ENCODE measurements around the gene HIGD2A.
A peak's percentile ranks its signal among the peaks of the same experiment; 100 is the strongest.
"Not testable (repeated sequence)": the region's sequence is repeated elsewhere in the genome, so short reads cannot be mapped to it uniquely, and the experiment has no call there.

HIGD2A gene

DNA sequence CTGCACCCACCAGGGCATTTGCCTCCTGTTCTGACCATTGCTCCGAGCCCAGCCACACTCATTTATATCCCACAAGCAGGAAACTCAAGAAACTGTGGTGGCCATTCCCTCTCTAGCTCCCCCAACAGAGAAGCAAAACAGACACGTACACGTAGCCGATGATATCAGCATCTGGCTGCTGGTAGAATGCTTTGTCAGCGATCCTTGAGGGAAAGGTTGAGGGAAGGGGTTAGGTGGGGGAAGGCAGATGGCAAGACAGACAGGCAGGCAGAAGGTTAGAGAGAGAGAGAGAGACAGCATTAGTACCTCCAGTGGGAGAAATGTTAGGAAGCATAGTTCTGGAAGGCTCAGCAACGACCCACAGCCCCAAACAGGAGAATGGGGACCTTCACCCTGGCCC, 7.8 kb downstream of the HIGD2A start:
- DNase-seq = no peak

DNA sequence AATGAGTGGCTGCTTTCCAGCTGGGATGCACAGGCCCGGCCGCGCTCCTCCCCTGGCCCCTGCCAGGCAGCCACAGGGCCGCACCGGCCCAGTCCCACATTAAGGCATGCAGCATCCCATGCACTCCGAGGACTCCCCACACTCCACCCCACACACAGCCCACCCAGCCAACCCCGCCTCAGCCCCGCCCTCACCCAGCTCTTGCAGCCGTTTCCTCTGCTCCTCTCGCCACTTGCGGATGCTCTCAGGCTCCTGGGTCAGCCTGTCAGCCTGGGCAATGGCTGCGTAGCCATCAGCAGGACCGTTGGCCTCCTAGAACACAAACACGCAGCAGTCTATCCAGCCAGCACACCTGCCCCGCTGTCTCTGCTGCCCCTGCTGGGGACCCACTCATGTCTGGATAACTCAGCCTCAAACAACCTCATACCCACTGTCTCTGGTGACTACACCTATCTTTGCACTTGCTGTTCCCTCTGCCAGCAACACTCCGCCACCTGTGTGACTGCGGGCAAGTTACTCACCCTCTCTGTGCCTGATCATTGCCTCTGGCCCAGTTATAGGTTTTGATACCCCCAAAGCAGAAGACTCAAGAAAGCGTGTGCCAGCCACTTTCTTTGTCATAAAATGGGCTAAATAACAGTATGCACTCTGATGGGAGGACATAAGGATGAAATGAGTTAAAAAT, 9.3 kb downstream of the HIGD2A start:
- DNase-seq = no peak

DNA sequence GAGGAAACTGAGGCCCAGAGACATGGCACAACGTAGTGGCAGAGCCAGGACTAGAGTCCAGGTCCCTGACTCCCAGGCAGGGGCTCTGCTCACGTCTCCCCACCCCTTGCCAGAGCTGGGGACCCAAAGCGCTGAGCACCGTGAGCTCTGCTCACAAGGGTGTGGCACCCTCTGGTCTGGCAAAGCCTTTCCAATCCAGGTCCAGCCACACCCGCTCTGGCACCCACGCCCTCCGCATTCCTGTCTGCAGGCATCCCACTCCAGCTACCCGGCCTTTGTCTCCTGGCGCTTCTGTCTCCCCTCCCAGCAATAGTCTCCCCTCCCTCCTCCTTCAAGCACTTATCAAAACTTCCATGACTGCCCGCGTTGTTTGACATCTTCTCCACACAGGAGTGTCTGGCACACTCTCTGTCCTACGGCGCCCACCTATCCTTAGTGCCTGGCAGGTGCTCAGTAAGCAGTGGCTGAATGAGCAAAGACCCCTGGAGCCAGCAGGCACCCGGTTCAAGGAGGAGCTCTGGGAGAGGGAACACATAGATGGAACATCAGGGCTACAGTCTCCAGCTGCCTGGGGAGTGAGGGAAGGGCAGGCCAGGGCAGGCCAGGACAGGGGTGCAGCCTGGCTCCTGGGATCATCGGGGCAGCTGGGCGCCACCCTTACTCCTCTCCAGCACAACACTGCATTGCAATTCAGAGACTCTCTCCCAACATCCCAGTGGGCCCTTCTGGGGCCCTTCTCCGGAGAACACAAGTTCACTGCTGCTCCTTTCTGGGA, 12.0 kb downstream of the HIGD2A start:
- no peak for DNase-seq

DNA sequence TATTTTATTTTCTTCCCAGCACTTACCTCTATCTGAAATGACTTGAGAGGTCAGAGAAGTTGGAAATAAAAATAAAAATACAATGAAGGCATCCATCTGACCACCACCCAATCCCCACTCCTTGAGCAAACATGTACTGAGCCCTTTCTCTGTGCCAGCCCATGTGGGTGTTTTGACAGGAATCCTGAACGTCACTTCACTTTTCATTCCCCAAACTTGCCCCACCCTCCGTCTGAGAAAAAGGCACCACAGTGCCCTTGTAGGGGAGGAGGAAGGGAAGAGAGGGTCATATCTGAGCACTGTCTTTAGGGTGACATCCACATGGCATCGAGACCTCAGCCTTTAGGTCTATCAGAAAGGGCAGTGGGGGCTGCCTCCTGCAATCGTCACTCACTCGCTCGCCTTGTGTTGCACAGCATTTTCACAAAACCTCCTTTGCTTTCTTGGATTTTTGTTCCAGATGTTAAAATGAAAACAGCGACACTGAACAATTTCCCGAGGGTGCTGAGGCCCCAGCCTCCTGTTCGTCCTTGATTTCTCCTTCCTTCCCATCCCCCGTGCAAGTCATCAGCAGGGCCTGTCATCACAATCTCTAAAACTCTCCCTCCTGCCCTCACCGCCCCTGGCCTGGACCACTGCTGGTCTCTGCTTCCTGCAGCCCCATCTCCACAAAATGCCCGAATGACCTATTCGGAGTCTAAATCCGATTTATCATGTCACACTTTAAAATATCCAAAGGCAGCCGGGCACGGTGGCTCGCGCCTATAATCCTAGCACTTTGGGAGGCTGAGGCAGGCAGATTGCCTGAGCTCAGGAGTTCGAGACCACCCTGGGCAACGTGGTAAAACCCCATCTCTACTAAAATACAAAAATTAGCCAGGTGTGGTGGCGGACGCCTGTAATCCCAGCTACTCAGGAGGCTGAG, 13.0 kb downstream of the HIGD2A start:
- no peak for DNase-seq

DNA sequence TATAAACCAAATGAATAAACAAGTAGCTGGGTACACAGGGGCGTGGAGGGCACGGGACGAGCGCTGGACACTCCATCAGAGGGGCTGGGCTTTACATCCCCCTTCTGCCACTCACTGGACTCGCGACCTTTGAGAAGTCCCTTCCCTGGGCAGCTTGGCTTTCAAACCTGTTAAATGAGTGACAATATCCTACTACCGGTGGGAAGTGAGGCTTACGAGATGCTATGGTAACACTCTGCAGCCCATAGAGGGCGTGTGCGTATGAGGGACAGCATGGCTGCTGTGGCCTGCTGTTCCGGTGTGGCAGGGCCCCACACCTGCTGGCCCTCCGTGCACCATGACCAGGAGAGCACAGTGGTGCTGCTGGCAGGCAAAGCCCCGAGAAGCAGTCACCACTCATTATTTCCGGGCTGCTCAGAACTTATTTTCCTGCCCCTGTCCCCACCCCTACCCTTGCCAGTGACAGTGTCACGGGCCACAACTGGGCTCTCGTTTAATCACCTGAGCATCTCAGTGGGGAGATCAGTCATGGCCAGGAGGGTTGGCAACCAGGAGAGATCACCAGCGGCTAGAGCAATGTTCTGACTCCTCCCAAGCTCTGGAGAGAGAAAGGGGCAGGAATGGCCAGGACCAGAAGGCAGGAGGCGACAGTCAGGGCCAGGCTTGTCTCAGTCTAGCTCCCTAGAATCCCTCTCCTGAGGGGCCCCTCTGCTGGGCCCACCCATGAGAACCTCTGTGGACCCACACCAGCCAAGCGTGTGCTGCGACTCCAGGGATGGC, 17.3 kb downstream of the HIGD2A start:
- no peak for DNase-seq

DNA sequence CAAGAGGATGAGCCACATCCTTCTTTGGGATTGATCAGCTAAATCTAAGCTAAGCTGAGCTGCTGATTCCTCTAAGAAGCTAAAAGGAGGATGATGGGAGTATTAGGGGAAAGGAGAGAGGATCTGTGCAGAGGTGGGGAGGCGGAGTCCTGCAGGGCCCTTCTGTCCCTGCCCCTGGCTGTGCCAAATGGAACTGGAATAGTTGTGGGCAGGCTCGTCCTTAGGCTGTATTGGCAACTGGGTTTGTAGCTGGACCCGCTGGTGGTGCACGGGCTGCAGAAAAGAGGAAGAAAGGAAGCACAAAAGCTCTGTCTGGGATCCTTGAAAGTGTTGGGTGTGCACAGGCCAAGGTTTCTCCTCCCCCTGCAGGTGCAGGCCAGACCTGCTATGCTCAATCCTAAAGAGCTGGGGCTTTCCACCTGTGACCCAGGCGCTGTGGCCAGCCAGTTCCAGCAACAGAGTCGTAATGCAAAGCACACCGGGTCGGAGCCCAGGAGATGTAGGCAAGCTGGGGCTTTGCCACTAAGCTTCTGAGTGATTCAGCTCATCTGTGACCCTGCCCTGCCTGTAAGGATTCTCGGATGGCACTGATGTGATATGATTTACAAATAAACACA, 18.0 kb downstream of the HIGD2A start:
- no peak for DNase-seq

DNA sequence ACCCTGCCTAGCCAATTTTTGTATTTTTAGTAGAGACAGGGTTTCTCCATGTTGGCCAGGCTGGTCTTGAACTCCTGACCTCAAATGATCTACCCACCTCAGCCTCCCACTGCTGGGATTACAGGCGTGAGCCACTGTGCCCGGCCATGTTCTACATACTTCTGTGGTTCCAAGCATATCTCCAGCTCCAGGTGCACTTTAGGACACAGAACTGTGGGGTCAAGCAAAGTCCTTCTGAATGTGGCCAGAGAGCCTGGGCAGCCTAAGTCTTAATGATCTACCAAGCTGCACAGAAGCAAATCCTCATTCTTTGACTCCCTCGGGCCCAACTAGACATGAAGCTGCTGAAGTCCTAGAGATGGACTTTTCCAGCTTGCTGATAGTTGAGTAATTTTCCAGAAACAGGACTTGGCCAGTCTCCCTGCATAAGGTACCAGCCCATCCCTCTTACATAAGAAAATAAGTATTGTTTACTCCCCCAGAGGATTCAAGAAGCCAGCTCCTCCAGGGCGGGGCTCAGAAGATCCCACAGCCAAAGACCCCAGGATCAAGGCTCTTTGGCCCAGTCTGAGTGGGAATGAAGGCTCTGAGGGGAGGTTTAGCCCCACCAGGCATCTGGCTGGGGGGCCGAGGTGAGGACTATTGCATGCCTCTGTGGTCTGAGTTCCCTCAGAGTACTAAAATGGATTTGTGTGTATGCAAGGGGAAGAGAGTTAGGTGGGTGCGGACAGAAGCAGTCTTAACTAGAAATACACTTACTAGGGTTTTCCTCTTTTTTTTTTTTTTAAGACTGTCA, 19.1 kb downstream of the HIGD2A start:
- no peak for DNase-seq

DNA sequence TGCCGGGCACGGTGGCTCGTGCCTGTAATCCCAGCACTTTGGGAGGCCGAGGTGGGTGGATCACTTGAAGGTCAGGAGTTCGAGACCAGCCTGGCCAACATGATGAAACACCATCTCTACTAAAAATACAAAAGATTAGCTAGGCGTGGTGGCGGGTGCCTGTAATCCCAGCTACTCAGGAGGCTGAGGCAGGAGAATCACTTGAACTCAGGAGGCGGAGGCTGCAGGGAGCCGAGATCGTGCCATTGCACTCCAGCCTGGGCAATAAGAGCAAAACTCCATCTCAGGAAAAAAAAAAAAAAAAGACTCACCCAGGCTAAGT, 19.7 kb downstream of the HIGD2A start:
- not testable (repeated sequence) for DNase-seq

DNA sequence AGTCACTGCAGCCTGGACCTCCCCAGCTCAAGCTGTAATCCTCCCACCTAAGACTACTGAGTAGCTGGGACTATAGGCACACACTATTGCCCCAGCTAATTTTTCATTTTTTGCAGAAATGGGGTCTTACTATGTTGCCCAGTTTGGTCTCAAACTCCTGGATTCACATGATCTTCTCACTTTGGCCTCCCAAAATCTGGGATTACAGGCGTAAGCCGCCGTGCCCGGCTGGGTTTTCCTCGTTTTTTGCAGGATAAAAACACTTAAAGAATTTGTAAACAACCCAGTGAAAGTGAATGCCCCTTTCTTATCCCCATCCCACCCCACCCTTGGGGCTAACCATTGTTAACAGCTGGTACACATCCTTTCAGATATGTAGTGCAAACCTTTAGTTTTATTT, 20.0 kb downstream of the HIGD2A start:
- DNase-seq = no peak

DNA sequence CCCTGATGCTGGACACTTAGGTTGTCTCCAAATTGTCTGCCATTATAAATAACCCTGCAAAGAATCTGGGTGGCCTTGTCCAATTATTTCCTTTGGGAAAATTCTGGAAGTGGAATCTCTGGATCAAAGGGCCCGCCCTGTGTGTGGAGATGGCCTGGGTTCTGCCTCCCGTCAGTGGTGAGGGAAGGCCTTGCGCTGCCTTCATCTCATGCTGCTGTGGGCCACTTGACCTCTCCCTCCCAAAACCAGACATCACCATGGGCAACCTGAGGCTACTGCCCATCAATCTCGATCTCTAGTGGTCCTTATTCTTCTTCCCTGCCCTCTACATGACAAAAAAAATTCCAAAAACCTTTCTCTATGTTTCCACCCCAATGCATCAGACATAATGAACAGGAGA, 21.2 kb downstream of the HIGD2A start:
- no peak for DNase-seq

DNA sequence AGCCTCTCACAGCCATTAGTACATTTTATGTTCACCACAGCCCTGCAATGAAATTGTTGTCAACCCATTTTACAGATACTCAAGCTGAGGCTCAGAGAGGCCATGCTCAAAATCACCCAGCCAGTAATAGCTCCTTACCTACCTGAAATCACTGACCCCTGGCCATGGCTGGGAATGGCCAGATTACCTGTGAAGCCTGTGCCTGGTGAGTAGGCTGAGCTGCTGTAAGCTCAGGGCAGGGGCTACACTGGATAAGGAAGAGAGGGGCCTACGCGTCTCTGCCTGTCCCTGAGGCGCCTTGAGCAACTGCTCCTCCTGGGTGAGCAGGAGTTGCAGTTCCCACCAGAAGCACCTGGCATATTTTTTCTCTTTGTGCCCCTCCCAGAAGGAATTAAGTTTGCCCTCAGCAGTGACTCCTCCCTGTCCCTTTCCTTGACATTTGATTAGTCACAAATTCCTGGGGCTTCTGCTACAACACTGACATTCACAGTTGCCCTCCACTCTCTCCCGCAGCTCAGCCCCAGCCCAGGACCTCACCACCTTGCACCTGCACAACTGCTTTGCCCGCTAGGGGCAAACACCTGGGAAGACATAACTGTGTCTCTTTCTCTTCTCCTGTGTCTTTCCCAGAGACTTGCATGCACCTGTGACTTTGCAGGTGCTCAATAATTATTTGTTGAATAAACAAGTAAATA, 22.1 kb downstream of the HIGD2A start:
- no peak for DNase-seq

DNA sequence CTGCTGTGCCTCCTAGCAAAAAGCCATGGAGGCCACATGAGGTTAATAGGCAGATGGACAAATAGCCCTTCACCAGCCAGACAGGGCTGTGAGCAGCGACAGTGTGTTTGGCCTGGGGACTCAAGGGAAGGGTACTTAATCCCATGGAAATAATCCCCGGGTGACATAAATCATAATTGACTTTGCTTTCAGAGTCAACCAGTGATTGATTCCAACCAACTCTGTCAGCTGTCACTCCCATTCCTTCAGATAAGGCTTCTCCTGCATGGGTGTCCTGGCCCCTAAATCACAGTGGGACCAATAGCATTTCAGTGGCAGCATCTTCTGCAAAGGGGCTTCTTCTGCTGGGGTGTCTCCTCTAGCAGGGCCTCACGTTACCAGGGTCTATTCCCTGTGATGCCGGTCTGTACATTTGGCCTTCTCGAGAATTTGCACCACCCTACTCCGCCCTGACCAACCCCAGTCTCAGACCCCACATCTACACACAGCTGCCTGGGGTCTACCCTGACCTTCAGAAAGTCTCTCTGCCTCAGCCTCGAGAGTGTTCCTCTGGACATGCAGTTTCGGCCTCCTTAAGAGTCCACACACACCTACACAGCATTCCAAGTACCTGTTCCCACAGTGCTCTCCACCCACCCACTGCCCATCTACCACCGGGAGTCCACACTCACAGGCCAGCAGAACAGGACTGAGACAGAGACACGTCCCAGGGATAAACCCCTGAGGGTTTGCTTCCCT, 24.1 kb downstream of the HIGD2A start:
- no peak for DNase-seq

DNA sequence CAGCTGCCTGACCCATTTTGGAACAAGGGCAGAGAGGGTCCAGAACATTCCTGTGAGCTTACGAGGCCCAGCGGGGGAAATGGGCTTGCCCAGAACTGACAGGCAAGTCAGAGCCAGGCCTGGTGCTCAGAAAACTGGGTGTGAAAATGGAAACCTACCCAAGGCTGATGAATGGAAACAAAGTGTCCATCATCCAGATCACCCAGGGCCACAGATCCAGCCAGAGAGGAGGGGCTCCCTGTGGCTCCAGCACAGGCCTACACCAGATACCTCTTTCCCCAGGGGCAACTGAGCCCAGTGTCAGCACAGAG, 24.7 kb downstream of the HIGD2A start:
- DNase-seq = no peak

DNA sequence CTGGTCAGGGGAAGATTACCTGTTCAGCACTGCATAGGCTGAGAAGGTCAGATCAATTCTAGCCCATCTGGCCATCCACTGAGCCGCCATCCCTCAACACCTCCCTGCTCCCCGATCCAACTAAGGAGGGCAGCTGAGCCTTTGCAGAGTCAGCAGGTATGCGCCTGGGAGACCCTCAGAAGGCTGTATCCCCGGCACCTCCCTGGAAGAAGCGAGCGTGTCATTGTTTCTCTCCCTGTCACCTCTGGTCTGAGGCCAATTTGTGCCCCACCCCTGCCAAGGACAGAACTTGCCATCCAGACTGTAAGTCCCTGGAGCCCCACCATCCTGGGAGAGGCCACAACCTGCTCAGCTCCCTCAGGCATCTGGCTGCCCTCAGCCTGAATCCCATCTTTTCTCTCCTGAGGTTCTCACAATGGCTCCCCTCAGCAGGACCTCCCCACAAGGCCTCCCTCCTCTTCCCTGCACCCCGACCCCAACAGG, 25.2 kb downstream of the HIGD2A start:
- no peak for DNase-seq

DNA sequence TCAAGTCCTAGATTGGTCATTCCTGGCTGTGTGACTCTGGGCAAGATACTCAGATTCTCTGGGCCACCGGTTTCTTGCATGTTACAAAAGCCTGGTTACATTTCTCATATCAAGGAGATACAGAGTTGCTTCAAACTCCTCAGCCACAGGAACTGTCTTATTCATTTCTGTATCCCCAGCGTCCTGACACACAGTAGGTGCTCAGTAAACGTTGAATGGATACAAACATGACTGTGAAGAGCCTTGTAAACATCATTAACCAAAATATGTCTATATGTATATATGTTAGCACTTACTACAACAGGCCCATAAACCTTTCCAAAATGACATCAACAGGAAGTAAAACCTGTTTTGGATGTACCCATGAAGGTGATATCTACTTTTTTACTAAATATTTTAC, 26.2 kb downstream of the HIGD2A start:
- no peak for DNase-seq

DNA sequence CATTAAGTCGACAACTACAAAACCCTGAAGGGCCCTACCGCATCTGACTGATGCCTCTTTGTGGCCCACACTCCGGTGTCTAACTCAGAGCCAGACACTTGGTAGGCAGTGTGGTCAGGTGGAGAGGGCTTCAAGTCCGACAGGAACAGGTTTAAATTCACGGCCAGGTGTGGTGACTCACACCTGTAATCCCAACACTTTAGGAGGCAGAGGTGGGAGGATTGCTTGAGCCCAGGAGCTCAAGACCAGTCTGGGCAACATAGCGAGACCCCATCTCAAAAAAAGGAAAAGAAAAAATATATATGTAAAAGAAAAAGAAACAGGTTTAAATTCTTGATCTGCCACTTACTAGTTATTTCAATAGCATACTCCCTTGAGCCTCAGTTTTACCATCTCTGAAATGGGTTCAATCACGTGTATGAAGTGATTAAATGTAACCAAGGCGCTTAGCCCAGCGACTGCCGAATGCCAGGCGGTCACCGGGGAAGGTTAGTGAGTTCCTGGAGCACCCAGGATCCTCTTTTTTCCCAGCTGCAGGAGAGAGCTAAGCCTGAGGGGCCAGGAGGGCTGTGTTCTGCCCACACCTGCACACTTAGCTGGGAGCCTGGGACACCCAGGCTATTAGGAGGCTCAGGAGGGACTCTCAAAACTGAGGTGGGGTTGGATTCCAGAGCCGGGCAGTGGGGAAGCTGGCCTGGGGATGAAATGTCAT, 26.8 kb downstream of the HIGD2A start:
- no peak for DNase-seq

DNA sequence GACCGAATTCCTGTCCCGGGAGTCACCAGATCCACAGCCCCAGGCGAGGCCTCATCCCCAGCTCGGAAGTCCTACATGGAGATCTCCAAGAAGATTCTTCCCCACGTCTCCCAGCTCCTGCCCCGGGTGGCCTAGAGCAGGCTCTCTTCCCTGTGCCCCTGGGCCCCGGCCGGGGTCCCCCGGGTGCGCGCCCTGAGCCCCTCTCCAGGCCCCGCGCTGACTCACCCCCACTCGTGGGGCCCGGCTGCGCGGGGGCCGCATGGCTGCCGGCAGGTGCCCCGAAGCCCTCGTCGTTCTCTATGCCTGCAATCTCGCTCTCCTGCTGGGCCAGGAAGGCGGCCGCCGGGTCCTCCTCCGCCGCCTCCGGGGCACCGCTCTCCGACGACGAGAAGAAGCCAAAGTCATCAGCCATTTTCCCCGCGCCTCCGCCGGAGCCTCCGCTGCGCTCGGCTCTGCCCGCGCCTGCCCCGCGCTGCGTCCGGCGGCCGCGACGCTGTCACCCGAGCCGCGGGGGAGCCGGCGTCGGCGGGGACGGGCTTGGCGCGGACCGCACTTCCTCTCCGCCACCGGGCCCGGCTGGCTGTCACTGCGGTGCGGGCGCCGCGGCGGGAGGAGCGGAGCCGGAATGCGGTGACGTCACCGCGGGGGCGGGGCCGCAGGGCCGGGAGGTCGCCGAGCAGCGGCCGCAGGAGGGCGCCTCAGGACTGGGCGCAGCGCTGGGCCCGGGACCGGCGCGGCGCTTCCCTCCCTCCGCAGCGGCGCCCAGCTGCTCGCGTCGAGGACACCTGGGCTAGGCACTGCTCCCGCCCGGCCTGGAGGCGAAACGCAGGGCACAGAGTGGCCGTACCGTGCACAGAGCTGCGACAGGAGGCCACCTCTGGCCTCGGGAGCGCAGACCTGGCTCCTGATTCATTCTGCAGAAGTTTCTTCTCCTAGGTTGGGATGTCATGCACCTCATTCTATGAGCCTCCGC, 27.7 kb downstream of the HIGD2A start, which contains the start of gene CLTB:
Gene CLTB (minus strand): TSS at position 588 of the 973 bp plus-strand sequence. CDS start 176 bp downstream, at position 412.
- DNase-seq = peak; percentile 90

DNA sequence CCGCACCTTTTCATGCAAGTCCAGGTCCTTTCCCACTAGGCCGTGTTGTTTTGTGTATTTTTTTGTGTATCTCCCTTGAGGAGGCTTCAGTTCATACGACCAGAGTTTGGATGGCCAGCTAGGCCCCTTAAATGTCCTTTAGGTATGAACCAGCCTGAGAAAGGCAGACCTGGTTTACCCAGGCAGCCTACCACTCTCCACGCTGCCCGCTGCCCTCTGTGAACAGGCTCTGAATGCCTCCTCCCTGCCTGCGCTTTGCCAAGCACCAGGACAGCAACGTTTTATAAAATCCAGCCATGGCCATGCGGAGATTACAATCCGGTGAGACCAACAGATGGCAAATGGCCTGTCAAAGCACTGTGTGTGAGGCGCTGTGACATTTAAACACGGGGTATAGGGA, 28.4 kb downstream of the HIGD2A start:
- no peak for DNase-seq

Data from activated gamma-delta T cell (primary cell).